ENCODE measurements around the gene ABCA3.
"Not testable (repeated sequence)": the region's sequence is repeated elsewhere in the genome, so short reads cannot be mapped to it uniquely, and the experiment has no call there.

ABCA3 gene

DNA sequence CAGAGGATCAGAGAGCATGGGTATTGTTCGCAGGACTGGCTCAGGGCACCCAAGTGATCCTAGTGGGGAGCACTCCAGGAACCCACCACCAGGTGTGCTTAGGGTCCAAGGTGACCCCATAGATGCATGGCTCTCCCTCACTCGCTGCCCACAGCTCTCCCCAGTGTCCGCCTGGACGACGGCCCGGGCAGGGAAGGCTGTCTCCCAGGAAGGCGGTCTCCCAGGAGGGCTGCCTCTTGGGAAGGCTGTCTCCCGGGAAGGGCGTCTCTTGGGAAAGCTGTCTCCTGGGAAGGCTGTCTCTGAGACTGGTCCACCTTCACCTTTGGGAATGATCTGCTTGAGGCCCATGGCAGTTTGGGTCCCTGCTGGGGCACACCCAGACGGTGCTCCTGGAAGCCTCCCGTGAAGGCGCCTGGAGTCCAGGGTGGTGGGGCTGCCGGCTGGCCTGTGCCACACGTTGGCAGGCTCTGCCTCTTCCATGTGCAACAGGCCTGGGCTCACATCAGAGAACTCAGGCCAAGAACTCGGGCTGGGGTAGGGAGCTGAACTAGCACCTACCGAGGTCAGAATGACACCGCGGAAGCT, 94.1 kb downstream of the ABCA3 start:
- H3K27me3 Mint-ChIP-seq: no peaks in the 10 kb centered on the region
- H3K4me1 Mint-ChIP-seq (ENCODE audit: low read depth): peaks cover 4% of the 10 kb centered on the region
- H3K4me3 Mint-ChIP-seq: no peak overlapping the region
- no peaks in the 10 kb centered on the region for H3K36me3 Mint-ChIP-seq
- H3K27ac Mint-ChIP-seq: no peak overlapping the region
- no peaks in the 10 kb centered on the region for H3K9me3 Mint-ChIP-seq (ENCODE audit: low read depth)

DNA sequence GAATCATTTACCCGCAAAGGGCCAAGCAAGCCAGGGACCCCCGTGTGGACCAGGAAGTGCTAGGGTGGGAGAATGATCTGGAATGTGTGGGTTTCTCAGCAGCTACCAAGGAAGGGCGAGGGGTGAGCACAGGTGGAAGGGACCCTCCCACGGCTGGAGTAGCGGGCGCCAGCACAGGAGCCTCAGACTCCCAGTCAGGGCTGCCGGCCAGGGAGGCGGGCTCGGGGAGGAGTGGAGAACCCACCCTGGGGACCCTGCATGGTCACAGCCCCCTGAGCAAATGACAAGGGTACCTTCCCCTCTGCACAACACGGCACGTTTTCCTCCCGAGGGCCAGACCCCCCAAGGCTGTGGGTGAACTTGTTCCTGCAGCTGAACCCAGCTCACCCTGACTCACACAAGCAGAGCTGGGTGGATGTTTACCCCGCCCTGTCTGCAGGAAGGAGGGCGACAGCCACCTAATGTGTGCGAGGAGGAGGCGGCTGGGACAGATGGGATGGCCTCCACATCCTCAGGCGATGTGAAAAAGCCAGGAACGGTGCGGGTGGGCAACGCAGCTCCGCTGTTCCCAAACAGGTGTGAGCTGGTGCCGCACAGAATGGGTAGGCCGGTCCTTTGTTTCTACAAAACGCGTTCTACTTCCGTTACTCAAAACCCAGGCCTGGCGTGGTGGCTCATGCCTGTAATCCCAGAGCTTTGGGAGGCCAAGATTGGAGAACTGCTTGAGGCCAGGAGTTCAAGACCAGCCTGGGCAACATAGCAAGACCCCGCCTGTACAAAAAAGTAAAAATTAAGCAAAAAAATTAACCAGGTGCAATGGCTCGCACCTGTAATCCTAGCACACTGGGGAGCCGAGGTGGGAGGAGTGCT, 95.4 kb downstream of the ABCA3 start:
- H3K4me3 Mint-ChIP-seq: no peak overlapping the region
- no peaks in the 10 kb centered on the region for H3K27me3 Mint-ChIP-seq
- H3K4me1 Mint-ChIP-seq (ENCODE audit: low read depth): no peaks in the 10 kb centered on the region
- no peak overlapping the region for H3K27ac Mint-ChIP-seq
- no peaks in the 10 kb centered on the region for H3K36me3 Mint-ChIP-seq
- no peaks in the 10 kb centered on the region for H3K9me3 Mint-ChIP-seq (ENCODE audit: low read depth)

DNA sequence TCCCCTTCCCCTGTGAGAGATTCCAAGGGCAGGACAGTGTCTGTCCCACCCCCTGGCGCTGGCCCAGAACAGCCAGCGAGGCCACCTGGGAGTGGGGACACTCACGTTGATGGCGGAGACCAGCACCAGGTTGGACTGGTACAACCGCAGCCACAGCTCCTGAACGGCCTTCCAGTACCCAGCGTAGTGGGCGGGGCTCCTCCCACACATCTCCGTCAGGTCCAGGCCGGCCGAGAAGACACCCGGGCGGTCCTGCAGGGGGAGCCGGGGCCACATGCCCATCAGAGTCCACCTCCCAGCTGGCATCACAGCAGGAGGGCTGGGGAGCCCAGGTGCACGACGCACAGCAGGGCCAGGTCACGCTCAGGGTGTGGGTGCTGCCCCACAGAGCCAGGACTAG, 96.2 kb downstream of the ABCA3 start:
- Mint-ChIP-seq H3K27ac (no peak overlapping the region), H3K36me3 (no peaks in the 10 kb centered on the region), H3K27me3 (no peaks in the 10 kb centered on the region), H3K4me1 (ENCODE audit: low read depth) (no peaks in the 10 kb centered on the region), H3K4me3 (no peak overlapping the region), H3K9me3 (ENCODE audit: low read depth) (no peaks in the 10 kb centered on the region)

DNA sequence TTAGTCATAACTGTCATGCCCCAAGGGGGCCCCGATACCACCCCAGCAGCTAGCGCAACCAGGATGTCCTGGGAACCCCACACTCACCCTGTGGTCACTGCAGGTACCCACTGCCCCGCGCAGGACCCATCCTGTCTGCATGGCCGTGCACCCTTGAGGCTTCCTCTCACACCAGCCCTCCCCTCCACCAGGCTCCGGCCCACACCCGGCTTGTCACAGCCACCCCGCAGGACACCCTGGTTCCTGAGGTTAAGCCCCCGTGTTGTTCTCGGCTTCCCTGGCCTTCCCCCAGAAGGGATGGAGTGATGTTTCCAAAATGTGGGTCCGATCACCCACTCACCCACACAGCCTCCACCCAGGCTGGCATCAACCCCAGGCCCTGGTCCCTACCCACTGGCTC, 96.7 kb downstream of the ABCA3 start:
- no peaks in the 10 kb centered on the region for H3K36me3 Mint-ChIP-seq
- H3K27me3 Mint-ChIP-seq: no peaks in the 10 kb centered on the region
- no peak overlapping the region for H3K27ac Mint-ChIP-seq
- H3K9me3 Mint-ChIP-seq (ENCODE audit: low read depth): no peaks in the 10 kb centered on the region
- H3K4me3 Mint-ChIP-seq: no peak overlapping the region
- no peaks in the 10 kb centered on the region for H3K4me1 Mint-ChIP-seq (ENCODE audit: low read depth)

DNA sequence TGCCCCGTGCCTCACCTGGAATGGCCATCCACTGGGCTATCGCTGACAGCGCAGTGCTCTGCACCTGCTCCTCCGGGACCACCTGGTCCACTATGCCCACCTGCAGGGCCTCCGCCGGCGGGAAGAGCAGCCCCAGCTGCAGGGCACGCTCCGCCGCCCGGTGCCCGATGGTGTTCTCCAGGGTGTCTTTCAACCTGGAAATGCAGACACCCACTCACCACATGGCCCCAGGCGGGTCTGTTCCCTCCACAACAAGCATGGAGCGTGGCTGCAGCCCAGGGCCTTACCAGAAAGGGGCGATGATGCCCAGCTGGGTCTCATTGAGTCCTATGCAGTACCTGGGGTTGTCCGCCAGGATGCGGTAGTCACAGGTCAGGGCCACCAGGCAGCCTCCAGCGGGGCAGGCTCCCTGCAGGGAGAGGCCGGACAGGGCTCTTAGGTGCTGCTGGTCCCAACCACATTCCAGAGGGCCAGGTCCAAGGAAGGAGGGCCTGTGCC, 97.4 kb downstream of the ABCA3 start:
- H3K36me3 Mint-ChIP-seq: no peaks in the 10 kb centered on the region
- no peak overlapping the region for H3K27ac Mint-ChIP-seq
- H3K4me3 Mint-ChIP-seq: no peak overlapping the region
- no peaks in the 10 kb centered on the region for H3K27me3 Mint-ChIP-seq
- no peaks in the 10 kb centered on the region for H3K4me1 Mint-ChIP-seq (ENCODE audit: low read depth)
- H3K9me3 Mint-ChIP-seq (ENCODE audit: low read depth): no peaks in the 10 kb centered on the region

DNA sequence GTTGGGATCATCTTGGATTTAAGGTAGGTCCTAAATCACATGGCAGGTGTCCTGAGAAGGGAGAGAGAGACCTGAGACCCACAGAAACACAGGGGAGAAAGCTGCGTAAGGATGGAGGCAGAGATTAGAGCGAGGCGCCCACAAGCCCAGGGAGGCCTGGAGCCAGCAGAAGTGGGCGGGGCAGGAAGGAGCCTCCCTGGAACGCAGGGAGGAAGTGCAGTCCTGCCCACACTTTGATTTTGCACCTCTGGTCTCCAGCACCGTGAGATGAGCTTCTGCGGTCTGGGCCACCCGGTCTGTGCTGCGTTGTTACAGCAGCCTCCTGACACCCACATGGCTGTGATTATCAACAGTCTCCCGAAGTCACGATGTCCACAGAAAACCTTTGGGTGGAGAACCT, 97.9 kb downstream of the ABCA3 start:
- no peaks in the 10 kb centered on the region for H3K4me1 Mint-ChIP-seq (ENCODE audit: low read depth)
- no peak overlapping the region for H3K27ac Mint-ChIP-seq
- H3K27me3 Mint-ChIP-seq: no peaks in the 10 kb centered on the region
- H3K9me3 Mint-ChIP-seq (ENCODE audit: low read depth): no peaks in the 10 kb centered on the region
- H3K4me3 Mint-ChIP-seq: no peak overlapping the region
- no peaks in the 10 kb centered on the region for H3K36me3 Mint-ChIP-seq

DNA sequence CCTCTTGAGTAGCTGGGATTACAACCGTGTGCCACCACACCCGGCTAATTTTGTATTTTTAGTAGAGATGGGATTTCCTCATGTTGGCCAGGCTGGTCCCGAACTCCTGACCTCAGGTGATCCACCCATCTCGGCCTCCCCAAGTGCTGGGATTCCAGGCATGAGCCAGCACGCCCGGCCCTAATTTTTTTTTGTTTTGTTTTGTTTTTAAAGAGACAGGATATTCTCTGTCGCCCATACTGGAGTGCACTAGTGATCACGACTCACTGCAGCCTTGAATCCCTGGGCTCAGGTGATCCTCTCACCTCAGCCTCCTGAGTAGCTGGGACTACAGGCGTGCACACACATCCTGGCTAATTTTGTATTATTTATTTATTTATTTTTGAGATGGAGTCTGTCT, 100.2 kb downstream of the ABCA3 start:
- H3K4me3 Mint-ChIP-seq; H3K9me3 Mint-ChIP-seq (ENCODE audit: low read depth); H3K27ac Mint-ChIP-seq; H3K27me3 Mint-ChIP-seq; H3K36me3 Mint-ChIP-seq; H3K4me1 Mint-ChIP-seq (ENCODE audit: low read depth): not testable (repeated sequence)

DNA sequence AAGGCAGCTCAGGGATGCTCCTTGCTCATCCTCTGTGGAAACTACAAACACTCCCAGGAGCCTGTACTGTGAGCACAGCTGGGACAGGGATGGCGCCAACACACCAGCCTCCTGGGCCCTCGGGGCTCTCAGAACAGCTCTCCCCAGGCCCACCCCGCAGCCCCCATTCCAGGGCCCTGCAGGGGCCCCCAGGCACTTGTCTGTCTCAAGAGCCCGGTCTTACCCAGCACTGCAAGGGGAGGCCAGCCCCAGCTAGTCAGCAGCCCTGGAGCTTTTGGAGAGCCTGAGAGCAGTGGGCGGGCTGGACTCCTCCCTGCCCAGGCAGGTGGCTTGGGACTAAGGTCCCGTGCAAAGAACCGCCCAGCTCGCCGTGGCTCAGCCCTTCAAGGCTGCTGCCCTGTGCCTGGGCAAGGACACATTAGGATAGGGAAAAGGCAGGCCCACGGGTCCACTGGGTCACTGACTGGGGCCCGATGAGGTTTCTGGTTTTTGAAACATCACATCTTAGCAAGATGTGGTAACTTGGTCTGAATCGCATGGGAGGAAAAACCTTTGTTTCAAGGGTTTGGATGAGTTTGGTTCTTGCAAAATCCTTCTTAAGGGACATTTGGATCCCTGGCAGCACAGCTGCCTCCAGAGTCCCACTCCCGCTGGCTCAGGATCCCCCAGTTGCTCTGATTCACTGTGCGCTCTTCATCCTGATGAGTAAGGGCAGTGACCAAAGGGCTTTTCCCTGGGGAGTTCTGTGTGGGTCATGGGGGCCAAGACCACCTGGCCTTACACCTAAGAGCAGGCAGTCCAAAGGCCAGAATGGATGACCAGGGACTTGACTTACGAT, 101.5 kb downstream of the ABCA3 start:
- no peak overlapping the region for H3K27ac Mint-ChIP-seq

DNA sequence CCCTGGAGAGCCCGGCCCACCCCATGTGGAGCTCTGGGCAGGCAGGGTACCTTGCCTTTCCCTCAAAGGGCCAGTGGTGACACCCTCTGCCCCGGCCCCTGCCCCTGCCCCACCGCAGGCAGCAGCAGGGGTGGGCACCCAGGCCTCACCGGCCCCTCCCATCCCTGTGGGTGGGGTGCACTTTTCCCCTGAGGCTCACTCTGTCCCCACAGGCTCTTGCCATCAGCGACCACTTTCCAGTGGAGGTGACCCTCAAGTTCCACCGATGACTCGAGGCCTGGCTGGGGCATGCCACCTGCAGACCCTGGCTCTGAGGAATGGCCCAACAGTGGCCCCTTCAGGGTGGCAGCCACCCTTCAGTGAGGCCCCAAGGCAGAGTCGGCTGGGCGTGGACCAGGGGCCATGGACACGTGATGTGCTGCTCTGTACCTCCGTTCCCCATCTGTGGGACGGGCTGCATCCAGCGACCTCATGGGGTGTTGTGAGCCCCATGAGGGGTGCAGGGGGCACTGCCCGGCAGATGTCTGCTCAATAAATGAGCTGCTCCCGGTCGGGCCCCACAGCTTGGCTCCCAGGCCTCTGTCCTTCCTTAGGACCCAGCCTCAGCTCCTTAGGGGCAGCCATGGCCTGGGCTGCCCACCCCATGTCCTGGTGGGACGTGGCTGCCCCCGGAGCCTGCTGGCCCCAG, 102.2 kb downstream of the ABCA3 start:
- Mint-ChIP-seq H3K27ac (no peak overlapping the region), H3K36me3 (no peaks in the 10 kb centered on the region), H3K4me1 (ENCODE audit: low read depth) (no peaks in the 10 kb centered on the region), H3K4me3 (no peak overlapping the region), H3K9me3 (ENCODE audit: low read depth) (no peaks in the 10 kb centered on the region), H3K27me3 (no peaks in the 10 kb centered on the region)

More for the DNA sequence above, 101.5 kb downstream of the ABCA3 start:
- no peaks in the 10 kb centered on the region for H3K27me3 Mint-ChIP-seq
- no peaks in the 10 kb centered on the region for H3K36me3 Mint-ChIP-seq
- no peaks in the 10 kb centered on the region for H3K9me3 Mint-ChIP-seq (ENCODE audit: low read depth)
- no peak overlapping the region for H3K4me3 Mint-ChIP-seq
- no peaks in the 10 kb centered on the region for H3K4me1 Mint-ChIP-seq (ENCODE audit: low read depth)

DNA sequence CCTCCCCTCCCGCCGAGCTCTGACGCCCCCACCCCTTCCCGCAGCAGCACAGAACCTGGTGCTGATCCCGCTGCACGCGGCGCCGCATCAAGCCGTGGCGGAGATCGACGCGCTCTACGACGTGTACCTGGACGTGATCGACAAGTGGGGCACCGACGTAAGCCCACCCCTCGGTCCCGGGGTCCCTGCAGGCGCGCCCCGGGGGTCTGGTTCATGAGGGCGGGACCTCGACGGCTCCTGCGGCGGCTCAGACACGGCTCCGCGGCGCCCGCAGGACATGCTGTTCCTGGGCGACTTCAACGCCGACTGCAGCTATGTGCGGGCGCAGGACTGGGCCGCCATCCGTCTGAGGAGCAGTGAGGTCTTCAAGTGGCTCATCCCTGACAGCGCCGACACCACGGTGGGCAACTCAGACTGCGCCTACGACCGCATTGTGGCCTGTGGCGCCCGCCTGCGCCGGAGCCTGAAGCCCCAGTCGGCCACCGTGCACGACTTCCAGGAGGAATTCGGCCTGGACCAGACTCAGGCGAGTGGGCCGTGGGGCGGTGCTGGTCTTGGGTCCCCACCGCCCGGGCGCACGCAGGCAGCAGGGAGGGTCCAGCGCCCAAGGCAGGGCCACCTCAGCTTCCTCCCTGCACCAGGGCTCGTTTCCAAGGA, 102.9 kb downstream of the ABCA3 start:
- Mint-ChIP-seq H3K36me3 (no peaks in the 10 kb centered on the region), H3K4me3 (no peak overlapping the region), H3K27me3 (no peaks in the 10 kb centered on the region), H3K27ac (no peak overlapping the region), H3K4me1 (ENCODE audit: low read depth) (no peaks in the 10 kb centered on the region), H3K9me3 (ENCODE audit: low read depth) (no peaks in the 10 kb centered on the region)

DNA sequence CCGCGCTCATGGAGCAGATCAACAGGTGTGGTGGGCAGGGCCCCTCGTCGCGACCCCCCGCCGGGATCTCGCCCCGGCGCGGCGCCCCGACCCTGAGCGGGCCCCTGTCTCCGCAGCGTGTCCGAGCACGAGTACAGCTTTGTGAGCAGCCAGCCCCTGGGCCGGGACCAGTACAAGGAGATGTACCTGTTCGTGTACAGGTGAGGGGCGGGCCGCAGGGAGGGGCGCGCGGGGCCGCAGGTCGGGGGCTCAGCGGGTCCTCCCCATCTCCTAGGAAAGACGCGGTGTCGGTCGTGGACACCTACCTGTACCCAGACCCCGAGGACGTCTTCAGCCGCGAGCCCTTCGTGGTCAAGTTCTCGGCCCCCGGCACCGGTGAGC, 103.4 kb downstream of the ABCA3 start:
- no peak overlapping the region for H3K4me3 Mint-ChIP-seq
- no peak overlapping the region for H3K27ac Mint-ChIP-seq
- no peaks in the 10 kb centered on the region for H3K9me3 Mint-ChIP-seq (ENCODE audit: low read depth)
- no peaks in the 10 kb centered on the region for H3K4me1 Mint-ChIP-seq (ENCODE audit: low read depth)
- H3K27me3 Mint-ChIP-seq: no peaks in the 10 kb centered on the region
- no peaks in the 10 kb centered on the region for H3K36me3 Mint-ChIP-seq

DNA sequence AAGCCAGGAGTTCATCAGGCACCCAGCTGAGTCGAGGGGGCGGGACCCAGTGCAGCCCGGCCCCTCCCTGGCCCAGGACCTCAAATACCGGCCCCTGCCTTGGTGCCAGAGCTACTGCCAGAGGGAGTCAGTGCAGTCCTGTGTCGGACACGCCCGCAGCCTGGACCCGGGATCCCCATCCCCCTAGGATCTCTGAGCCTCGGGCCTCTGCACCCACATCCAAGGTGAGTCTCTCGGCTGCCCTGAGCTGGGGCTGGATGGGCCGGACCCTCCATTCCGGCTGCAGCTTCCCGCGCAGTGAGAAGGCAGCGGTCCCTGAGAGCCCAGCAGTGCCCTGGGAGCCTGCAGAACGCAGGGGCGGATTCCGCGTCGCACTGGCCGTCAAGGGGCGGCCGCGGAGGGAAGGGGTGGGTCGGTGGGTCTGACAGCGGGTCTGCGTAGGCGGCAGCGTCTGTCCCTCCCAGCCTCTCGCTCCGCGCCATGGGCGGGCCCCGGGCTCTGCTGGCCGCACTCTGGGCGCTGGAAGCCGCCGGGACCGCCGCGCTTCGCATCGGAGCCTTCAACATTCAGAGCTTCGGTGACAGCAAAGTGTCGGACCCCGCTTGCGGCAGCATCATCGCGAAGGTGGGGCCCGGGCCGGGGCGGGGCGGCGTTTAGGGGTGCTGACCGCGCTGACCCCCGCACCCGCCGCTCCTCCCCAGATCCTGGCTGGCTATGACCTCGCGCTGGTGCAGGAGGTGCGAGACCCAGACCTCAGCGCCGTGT, 104.0 kb downstream of the ABCA3 start, which contains the start of gene DNASE1L2:
TSS of gene DNASE1L2 (plus strand) at position 108 of the 765 bp plus-strand sequence. CDS start at position 481, 373 bp downstream.
- Mint-ChIP-seq H3K36me3 (no peaks in the 10 kb centered on the region), H3K4me3 (no peak within 1 kb of the TSS), H3K4me1 (ENCODE audit: low read depth) (no peaks in the 10 kb centered on the region), H3K27ac (no peak within 1 kb of the TSS), H3K9me3 (ENCODE audit: low read depth) (no peaks in the 10 kb centered on the region), H3K27me3 (no peaks in the 10 kb centered on the region)

DNA sequence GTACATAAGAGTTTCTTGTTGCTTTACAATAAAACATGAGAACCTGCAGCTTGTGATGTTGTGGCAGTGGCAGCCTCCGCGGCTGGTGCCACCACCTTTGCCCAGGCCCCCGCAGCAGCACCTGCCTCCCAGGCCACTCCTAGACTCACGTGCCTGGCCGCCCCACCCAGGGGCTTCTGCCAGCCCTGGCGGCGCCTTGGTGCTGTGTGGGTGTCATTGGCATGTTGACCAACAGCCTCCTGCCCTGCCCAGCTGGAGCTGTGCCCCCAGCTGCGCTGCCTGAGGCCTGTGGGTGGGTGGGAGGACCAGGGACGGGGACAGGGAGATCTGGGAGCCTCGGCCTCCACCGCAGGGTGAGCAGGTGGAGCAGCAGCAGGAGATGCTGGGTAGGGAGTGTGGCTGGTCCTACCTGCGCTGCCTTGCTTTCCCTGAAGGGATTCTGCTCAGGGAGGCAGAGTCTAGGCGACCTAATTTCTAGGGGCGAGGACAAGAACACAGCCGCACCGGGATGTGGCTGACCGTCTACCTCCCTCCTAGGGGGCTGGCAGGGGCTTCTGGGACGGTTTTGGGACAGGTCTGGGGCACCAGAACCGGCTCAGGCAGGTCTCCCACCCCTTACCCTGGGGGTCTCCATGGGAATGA, 104.7 kb downstream of the ABCA3 start:
- no peak overlapping the region for H3K27ac Mint-ChIP-seq
- H3K27me3 Mint-ChIP-seq: no peaks in the 10 kb centered on the region
- H3K4me1 Mint-ChIP-seq (ENCODE audit: low read depth): no peaks in the 10 kb centered on the region
- H3K4me3 Mint-ChIP-seq: no peak overlapping the region
- H3K36me3 Mint-ChIP-seq: no peaks in the 10 kb centered on the region
- no peaks in the 10 kb centered on the region for H3K9me3 Mint-ChIP-seq (ENCODE audit: low read depth)
